ENCODE results near the gene SLC10A2.

SLC10A2 gene

DNA sequence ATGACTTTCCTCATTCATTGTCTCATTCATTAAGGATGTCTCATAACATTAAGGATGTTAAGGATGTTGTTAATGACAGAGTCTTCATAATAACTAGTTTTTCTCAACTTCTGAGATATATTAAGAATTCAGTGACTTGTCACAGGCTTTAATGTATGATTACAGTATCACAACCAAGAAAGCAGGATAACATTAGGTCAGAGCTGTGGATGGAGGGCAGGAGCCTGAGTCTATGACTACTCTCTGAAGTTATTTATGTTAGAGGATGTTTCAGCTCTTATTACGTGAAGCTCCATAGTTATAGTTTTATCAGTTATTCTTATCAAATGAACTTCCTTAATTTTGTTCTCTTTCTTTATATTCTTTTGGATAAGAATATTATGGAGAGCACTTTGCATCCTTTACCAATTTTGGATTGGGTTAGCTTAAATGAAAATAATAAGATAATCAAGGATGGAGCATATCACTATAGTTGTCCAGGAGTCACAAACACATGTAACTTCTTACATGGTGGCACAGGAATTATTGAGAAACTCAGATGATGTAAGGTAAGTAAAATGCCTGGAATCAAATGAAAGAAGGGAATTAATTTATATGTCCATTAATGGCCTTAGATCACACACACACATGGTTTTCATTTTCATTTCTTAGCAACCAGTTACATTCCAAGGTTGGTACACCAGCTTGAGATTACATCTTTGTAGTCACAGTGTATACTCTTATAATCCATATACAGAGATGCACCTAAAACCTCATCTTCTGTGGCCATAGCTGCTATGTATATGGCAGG is 57.0 kb downstream of the SLC10A2 start:
- TF ChIP-seq, protein P1, sequence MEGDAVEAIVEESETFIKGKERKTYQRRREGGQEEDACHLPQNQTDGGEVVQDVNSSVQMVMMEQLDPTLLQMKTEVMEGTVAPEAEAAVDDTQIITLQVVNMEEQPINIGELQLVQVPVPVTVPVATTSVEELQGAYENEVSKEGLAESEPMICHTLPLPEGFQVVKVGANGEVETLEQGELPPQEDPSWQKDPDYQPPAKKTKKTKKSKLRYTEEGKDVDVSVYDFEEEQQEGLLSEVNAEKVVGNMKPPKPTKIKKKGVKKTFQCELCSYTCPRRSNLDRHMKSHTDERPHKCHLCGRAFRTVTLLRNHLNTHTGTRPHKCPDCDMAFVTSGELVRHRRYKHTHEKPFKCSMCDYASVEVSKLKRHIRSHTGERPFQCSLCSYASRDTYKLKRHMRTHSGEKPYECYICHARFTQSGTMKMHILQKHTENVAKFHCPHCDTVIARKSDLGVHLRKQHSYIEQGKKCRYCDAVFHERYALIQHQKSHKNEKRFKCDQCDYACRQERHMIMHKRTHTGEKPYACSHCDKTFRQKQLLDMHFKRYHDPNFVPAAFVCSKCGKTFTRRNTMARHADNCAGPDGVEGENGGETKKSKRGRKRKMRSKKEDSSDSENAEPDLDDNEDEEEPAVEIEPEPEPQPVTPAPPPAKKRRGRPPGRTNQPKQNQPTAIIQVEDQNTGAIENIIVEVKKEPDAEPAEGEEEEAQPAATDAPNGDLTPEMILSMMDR (IDR thresholded peaks at IDR 0.05; ENCODE audit: control insufficient read depth, insufficient read depth, low read depth, low read length, missing control alignments) = no peak
- no peak for DNase-seq (ENCODE audit: low read depth)
- no peak overlapping the region for H3K4me3 ChIP-seq (ENCODE audit: control insufficient read depth, low read depth, low read length)

DNA sequence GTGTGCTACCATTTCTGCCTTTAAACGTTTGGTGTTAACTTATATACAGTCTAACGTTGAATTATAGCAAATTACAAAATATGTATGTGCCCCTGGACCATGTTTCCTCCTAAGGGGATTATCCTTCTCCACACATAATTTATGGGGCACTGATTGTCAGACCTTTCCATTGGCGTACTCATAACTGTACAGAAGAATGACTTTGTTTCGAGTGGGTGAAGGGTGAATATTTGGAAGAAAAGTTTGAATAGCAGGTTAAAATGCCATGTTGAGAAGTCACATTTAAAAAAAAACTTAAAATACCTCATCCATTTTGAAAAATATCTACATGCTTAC is 58.8 kb downstream of the SLC10A2 start:
- DNase-seq (ENCODE audit: low read depth) = no peak
- H3K4me3 ChIP-seq (ENCODE audit: control insufficient read depth, low read depth, low read length) = no peak overlapping the region

DNA sequence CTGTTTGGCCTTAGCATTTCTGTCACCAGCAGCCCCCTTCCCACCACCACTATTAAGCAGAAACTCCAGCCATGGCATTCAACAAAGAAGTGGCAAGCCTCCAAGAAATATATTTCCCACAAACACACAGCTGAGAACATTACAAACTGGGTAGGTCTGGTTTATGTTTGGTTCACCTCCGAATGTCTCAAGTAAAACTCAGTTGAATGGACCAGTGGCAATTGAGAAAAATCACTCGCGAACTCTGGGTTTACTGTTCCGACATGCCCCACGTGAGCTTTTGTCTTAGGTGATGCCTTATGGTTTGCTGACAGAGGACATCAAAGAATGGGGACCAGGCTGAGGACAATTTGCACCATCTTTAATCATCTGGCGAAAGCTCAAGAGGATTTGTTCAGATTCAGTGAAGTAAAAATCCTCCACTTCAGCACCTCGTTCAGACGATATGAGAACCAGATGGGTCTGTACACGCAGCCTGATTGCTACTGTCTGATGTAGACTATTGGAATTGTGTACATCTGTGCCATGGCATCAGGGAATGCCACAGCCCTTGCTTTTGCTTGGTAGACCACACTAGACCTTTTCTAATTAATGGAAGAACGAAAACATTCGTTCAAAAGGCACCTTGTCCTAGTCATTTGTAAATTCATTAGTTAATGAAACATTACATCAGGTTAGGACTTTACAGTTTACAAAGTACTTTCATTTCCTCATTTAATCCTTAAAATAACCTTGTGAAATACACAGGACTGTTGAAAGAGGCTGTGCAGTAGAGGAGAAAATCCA is 59.4 kb downstream of the SLC10A2 start:
- TF ChIP-seq, protein P1 (IDR thresholded peaks at IDR 0.05; ENCODE audit: control insufficient read depth, insufficient read depth, low read depth, low read length, missing control alignments) = no peak
- DNase-seq (ENCODE audit: low read depth) = no peak

More for the DNA sequence above, 58.8 kb downstream of the SLC10A2 start:
- TF ChIP-seq, protein P1 (IDR thresholded peaks at IDR 0.05; ENCODE audit: control insufficient read depth, insufficient read depth, low read depth, low read length, missing control alignments) = no peak

DNA sequence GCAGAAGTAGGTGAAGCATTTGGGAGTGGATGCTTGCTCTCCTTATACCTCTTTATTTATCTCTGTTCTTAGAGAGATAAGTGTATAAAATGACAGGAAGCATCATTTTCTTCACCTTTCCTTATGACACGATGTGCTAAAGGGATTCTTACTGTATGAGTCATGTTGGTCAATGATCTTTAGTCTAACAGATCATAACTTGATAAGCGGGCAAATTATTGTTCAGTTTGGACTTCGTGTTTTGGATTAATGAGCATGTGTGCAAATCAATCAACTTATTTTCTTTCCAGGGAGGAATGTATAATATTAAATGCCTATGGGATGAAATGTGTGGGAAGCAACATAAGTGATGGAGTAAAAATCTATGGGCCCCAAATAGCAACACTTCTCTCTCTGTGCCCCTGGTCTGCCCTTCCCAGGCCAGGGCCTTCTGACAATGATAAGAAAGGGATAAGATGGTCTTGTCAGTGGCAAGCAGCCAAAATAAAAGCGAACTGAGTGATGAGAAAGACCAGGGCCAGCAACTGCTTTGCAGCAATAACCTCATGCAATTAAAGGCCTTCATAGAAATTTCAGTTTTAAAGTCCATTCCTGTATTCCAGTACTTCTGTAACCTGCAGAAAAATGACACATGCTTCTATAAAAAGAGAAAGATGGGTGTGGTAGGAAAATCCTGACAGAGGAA is 61.4 kb downstream of the SLC10A2 start:
- DNase-seq (ENCODE audit: low read depth) = no peak
- TF ChIP-seq, protein P1 (IDR thresholded peaks at IDR 0.05; ENCODE audit: control insufficient read depth, insufficient read depth, low read depth, low read length, missing control alignments) = no peak

More for the DNA sequence above, 59.4 kb downstream of the SLC10A2 start:
- H3K4me3 ChIP-seq (ENCODE audit: control insufficient read depth, low read depth, low read length) = no peak overlapping the region

DNA sequence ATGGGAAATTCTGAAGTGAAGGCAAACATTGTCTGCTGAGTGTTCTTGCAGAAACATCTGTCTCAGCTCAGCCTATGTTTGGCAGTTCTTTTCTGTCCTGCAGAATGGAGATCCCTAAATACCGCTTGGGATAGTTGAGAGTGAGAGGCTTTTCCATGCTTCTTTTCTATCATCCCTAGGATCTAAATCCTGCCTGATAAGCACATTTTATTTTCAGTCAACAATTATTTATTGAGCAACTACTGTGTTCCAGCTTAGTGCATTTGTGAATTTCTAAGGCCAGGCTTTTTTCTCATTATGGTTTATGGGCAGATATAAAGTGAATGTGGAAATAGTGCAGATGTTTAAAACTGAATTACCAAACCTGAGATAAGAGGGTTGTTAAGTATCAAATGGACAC is 62.6 kb downstream of the SLC10A2 start:
- H3K4me3 ChIP-seq (ENCODE audit: control insufficient read depth, low read depth, low read length) = no peak overlapping the region
- DNase-seq (ENCODE audit: low read depth) = no peak
- TF ChIP-seq, protein P1 (IDR thresholded peaks at IDR 0.05; ENCODE audit: control insufficient read depth, insufficient read depth, low read depth, low read length, missing control alignments) = no peak

More for the DNA sequence above, 61.4 kb downstream of the SLC10A2 start:
- no peak overlapping the region for H3K4me3 ChIP-seq (ENCODE audit: control insufficient read depth, low read depth, low read length)

DNA sequence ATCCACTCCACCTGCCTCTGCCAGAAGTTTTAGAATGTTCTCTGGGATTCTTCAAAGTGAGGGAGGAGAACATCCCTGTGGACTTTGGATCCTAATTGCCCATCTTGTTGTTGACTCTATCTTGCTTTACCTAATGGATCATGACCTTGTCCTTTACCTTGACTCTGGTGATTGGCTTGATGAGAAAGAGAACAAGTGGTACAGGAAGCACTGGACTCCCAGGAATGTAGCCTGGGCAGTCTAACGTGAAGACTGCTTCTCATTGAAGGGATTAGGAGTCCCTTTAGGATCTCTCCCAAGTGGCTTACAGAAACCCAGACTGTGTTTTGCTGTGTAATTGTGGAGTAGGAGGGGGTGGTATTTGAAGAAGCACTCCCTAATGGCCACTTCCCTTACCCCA is 63.9 kb downstream of the SLC10A2 start:
- TF ChIP-seq, protein P1 (IDR thresholded peaks at IDR 0.05; ENCODE audit: control insufficient read depth, insufficient read depth, low read depth, low read length, missing control alignments) = no peak
- no peak overlapping the region for H3K4me3 ChIP-seq (ENCODE audit: control insufficient read depth, low read depth, low read length)
- no peak for DNase-seq (ENCODE audit: low read depth)

Data from AG09309 (cell line).